ENCODE measurements around the gene COPS6.

COPS6 gene

DNA sequence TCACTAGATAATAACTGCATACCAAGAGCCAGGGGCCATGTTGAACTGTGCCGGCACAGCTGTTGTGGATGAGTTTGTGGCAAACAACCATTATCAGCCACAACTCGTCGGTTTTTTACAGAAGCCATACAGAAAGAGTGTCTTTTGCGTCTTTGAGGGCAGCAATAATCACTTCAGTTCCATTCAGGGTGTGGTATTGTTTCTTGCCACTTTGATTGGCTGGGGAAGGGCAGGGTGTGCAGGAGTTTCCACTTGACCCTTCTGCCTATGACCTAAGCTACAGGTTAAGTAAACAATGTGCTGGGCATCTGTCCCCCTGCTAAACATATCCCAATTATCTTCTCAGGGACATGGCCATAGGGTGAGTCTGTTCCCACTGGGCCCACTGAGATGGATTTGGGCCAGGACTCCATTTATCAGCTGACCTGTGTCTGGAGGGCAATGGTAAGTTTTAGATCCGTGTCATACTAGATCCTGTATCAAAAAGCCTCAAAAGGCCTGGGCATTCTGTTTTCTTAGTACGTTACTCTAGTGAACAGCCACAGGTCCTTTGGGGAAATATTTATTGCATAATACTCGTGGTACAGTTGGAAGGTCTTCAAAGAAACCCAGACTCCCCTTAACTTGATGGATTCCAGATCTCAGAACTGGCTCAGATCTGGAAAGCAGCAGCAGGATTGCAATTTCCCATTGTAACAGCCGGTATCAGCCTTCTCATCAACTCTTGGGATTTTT is 23.1 kb upstream of the COPS6 start:
- Histone ChIP-seq H2AFZ (ENCODE audit: low read depth) (no peak overlapping the region), H3K4me1 (ENCODE audit: low read depth, poor library complexity, severe bottlenecking) (no peaks in the 10 kb centered on the region), H3K79me2 (ENCODE audit: insufficient read depth, low read depth) (no peaks in the 10 kb centered on the region), H3K27ac (no peak overlapping the region), H3K36me3 (ENCODE audit: insufficient read depth) (peaks cover 4% of the 10 kb centered on the region; the same call in 1 of the 2 replicates), H3K9ac (no peak overlapping the region), H3K27me3 (ENCODE audit: insufficient read depth, low read depth) (no peaks in the 10 kb centered on the region), H3K4me2 (no peak overlapping the region), H3K4me3 (IDR thresholded peaks at IDR 0.05; ENCODE audit: insufficient read depth, low read depth, low read length) (no peak overlapping the region), H4K20me1 (ENCODE audit: insufficient read depth) (no peaks in the 10 kb centered on the region)
- TF ChIP-seq, protein P1, sequence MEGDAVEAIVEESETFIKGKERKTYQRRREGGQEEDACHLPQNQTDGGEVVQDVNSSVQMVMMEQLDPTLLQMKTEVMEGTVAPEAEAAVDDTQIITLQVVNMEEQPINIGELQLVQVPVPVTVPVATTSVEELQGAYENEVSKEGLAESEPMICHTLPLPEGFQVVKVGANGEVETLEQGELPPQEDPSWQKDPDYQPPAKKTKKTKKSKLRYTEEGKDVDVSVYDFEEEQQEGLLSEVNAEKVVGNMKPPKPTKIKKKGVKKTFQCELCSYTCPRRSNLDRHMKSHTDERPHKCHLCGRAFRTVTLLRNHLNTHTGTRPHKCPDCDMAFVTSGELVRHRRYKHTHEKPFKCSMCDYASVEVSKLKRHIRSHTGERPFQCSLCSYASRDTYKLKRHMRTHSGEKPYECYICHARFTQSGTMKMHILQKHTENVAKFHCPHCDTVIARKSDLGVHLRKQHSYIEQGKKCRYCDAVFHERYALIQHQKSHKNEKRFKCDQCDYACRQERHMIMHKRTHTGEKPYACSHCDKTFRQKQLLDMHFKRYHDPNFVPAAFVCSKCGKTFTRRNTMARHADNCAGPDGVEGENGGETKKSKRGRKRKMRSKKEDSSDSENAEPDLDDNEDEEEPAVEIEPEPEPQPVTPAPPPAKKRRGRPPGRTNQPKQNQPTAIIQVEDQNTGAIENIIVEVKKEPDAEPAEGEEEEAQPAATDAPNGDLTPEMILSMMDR (conservative IDR thresholded peaks at IDR 0.05; ENCODE audit: low read depth, low read length) = no peak

DNA sequence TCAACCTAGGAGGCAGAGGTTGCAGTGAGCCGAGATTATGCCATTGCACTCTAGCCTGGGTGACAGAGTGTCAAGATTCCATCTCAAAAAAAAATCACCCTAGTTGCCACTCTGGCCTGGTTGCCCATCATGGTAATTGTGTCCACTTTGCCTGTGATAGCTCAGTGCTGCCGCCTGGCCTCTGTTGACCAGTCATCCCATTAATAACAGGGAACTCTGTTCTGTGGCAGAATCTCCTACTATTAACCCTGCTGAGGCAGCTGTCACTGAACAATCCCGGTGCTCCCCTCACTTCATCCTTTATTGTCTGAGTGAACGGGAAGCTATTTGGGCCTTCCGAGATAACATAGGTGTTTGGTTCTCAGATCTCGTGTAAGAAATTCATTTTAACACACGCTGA is 21.8 kb upstream of the COPS6 start:
- no peaks in the 10 kb centered on the region for H3K4me1 ChIP-seq (ENCODE audit: low read depth, poor library complexity, severe bottlenecking)
- no peak overlapping the region for H3K4me2 ChIP-seq
- no peak overlapping the region for H3K9ac ChIP-seq
- H3K27me3 ChIP-seq (ENCODE audit: insufficient read depth, low read depth) = no peaks in the 10 kb centered on the region
- peaks cover 9% of the 10 kb centered on the region; the same call in 1 of the 2 replicates for H3K36me3 ChIP-seq (ENCODE audit: insufficient read depth)
- H3K79me2 ChIP-seq (ENCODE audit: insufficient read depth, low read depth) = no peaks in the 10 kb centered on the region
- no peak overlapping the region for H3K4me3 ChIP-seq (IDR thresholded peaks at IDR 0.05; ENCODE audit: insufficient read depth, low read depth, low read length)
- no peaks in the 10 kb centered on the region for H4K20me1 ChIP-seq (ENCODE audit: insufficient read depth)
- H3K27ac ChIP-seq = no peak overlapping the region
- H2AFZ ChIP-seq (ENCODE audit: low read depth) = no peak overlapping the region
- TF ChIP-seq, protein P1 (conservative IDR thresholded peaks at IDR 0.05; ENCODE audit: low read depth, low read length) = no peak

DNA sequence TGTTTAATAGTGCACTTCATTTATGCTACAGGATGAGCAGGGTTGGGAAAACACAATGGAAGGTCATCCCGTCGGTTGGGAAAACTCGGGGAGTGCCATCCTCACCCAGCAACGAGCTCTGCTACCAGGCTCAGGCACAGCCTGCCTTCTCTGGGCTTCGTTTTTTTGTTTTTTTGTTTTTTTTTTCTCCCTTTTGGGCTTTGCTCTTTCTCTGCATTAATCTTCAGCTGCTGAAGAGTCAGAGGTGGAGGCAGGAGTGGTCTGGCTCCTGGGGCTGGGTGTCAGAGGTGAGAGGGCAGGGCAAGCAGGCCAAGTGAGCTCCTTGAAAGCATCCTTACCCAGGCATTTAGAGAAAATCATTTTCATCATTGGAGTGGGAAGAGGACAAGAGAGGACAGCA is 18.8 kb upstream of the COPS6 start:
- Histone ChIP-seq H3K4me1 (ENCODE audit: low read depth, poor library complexity, severe bottlenecking) (no peaks in the 10 kb centered on the region), H3K4me2 (no peak overlapping the region), H3K9ac (no peak overlapping the region), H3K79me2 (ENCODE audit: insufficient read depth, low read depth) (no peaks in the 10 kb centered on the region), H3K4me3 (IDR thresholded peaks at IDR 0.05; ENCODE audit: insufficient read depth, low read depth, low read length) (no peak overlapping the region), H3K36me3 (ENCODE audit: insufficient read depth) (peaks cover 23% of the 10 kb centered on the region; the same call in 1 of the 2 replicates), H4K20me1 (ENCODE audit: insufficient read depth) (no peaks in the 10 kb centered on the region), H2AFZ (ENCODE audit: low read depth) (no peak overlapping the region), H3K27me3 (ENCODE audit: insufficient read depth, low read depth) (no peaks in the 10 kb centered on the region), H3K27ac (no peak overlapping the region)
- TF ChIP-seq, protein P1 (conservative IDR thresholded peaks at IDR 0.05; ENCODE audit: low read depth, low read length) = no peak

DNA sequence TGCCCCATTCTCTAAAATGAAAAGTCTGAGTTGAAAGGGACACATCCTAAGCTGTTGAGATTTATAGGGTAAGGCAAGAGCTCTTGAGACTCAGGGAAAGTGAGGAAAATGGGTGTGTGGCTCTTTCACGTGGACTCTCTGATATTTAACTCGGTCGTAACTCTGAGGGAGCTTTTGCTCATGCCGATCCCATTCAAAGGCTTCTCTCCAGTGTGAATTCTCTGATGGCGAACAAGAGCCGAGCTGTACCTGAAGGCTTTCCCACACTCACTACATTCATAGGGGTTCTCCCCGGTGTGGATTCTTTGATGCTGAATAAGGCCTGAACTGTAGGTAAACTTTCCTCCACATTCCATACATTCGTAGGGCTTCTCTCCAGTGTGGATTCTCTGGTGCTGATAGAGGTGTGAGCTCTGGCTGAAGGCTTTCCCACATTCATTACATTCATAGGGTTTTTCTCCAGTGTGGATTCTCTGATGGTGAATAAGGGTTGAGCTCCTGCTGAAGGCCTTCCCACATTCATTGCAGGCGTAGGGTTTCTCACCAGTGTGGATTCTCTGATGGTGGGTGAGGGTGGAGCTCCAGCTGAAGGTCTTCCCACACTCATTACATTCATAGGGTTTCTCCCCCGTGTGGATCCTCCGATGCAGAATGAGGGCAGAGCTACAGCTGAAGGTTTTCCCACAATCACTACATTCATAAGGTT is 17.6 kb upstream of the COPS6 start:
- Histone ChIP-seq H3K9ac (no peak overlapping the region), H3K27ac (no peak overlapping the region), H3K27me3 (ENCODE audit: insufficient read depth, low read depth) (no peaks in the 10 kb centered on the region), H3K4me2 (no peak overlapping the region), H3K4me1 (ENCODE audit: low read depth, poor library complexity, severe bottlenecking) (no peaks in the 10 kb centered on the region), H3K36me3 (ENCODE audit: insufficient read depth) (peaks cover 26% of the 10 kb centered on the region; the same call in 1 of the 2 replicates), H3K4me3 (IDR thresholded peaks at IDR 0.05; ENCODE audit: insufficient read depth, low read depth, low read length) (no peak overlapping the region), H3K79me2 (ENCODE audit: insufficient read depth, low read depth) (no peaks in the 10 kb centered on the region), H2AFZ (ENCODE audit: low read depth) (no peak overlapping the region), H4K20me1 (ENCODE audit: insufficient read depth) (no peaks in the 10 kb centered on the region)
- TF ChIP-seq, protein P1 (conservative IDR thresholded peaks at IDR 0.05; ENCODE audit: low read depth, low read length) = no peak
